ENCODE results near the gene ZFR. TPM values are rescaled to one million over a fixed set of nuclear protein-coding genes. Genes with fewer than 3 reads are reported as not detected.

The ZFR gene
- polyA plus RNA-seq, 3 donors from 2014 or later: 63.1 to 90.6 (median 66.2) TPM

DNA sequence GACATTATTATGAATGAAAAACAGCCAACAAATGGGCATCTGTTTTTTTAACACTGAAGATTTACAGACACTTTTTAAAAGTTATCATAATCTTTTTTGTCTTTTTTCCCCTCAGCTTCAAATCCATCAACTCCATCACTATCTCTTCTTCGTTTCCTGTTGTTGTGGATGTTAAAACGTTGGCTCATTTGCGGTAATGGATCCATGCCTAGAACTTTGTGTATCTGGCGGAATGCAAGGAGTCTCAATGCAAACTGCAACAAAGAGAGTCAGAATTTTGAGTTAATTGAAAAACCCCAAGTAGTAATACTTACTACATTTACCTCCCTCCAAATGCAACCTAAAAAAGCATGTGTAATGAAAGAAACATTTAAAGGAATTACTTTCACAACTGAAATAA lies 88.9 kb downstream of the ZFR start:
- no peak for DNase-seq
- no peaks in the 10 kb centered on the region for H3K9me3 Mint-ChIP-seq
- no peak overlapping the region for H3K4me3 Mint-ChIP-seq
- H3K4me1 Mint-ChIP-seq: no peaks in the 10 kb centered on the region
- H3K36me3 Mint-ChIP-seq: peaks cover 5 to 15% (median 8%) of the 10 kb centered on the region in 3 donors
- H3K27me3 Mint-ChIP-seq (ENCODE audit: low read depth in 3 of 3): peaks cover 0 to under 1% (median 0%) of the 10 kb centered on the region in 3 donors
- peak overlapping the region in 4 of 6 donors; percentile 46 to 62 (median 54) for H3K27ac Mint-ChIP-seq

DNA sequence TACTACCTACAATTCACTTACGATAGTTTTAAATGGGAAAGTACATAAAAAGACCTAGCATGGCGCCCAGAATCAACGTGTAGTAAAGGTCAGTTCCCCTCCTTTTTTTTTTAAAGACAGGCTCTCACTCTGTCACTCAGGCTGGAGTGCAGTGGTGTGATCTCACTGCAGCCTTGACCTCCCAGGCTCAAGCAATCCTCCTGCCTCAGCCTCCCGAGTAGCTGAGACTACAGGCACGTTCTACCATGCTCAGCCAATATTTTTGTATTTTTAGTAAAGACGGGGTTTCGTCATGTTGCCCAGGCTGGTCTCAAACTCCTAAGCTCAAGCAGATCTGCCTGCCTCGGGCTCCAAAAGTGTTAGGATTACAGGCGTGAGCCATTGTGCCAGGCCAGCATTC lies 91.1 kb downstream of the ZFR start:
- Mint-ChIP-seq H3K36me3 (peaks cover 5 to 9% (median 8%) of the 10 kb centered on the region in 3 donors), H3K4me1 (no peaks in the 10 kb centered on the region), H3K27ac (no peak overlapping the region), H3K27me3 (ENCODE audit: low read depth in 3 of 3) (peaks cover 0 to 2% (median 0%) of the 10 kb centered on the region in 3 donors), H3K9me3 (no peaks in the 10 kb centered on the region), H3K4me3 (no peak overlapping the region)
- no peak for DNase-seq

DNA sequence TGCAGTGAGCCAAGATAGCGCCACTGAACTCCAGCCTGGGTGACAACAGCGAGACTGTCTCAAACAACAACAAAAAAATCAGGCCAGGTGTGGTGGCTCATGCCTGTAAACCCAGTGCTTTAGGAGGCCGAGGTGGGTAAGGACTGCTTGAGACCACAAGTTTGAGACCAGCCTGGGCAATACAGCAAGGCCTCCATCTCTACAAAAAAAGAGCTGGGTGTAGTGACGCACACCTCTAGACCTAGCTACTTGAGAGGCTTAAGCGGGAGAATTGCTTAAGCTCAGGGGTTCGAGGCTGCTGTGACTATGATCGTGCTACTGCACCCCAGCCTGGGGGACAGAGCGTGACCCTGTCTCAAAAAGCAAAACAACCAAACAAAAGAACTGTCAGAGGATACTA lies 91.9 kb downstream of the ZFR start:
- no peaks in the 10 kb centered on the region for H3K4me1 Mint-ChIP-seq
- peaks cover 2 to 8% (median 6%) of the 10 kb centered on the region in 3 donors for H3K36me3 Mint-ChIP-seq
- no peak overlapping the region for H3K4me3 Mint-ChIP-seq
- no peaks in the 10 kb centered on the region for H3K9me3 Mint-ChIP-seq
- no peak for DNase-seq
- H3K27ac Mint-ChIP-seq: no peak overlapping the region
- H3K27me3 Mint-ChIP-seq (ENCODE audit: low read depth in 3 of 3): peaks cover 0 to 2% (median 0%) of the 10 kb centered on the region in 3 donors

DNA sequence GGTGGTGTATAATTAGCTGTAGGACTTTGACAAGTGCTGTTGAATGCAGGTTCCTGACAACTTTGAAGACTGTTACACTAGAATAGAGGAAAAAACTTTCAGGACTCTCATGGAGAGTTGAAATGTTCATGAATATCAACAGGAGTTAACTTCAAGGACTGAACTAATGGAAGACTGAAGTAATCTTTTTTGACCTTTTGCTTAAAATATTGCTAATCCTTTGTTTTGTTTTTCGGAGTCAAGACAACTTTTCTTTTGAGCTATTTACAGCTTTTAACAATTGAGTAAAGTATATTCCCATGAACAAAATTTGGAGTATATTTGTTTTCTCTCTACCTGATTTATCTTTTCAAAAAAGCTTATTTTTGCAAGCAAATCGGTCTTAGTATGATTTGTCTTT lies 97.7 kb downstream of the ZFR start:
- Mint-ChIP-seq H3K27ac (no peak overlapping the region), H3K4me3 (no peak overlapping the region), H3K27me3 (ENCODE audit: low read depth in 3 of 3) (peaks cover 0 to 2% (median 0%) of the 10 kb centered on the region in 3 donors), H3K36me3 (no peaks in the 10 kb centered on the region), H3K9me3 (no peaks in the 10 kb centered on the region), H3K4me1 (no peaks in the 10 kb centered on the region)
- DNase-seq: no peak

DNA sequence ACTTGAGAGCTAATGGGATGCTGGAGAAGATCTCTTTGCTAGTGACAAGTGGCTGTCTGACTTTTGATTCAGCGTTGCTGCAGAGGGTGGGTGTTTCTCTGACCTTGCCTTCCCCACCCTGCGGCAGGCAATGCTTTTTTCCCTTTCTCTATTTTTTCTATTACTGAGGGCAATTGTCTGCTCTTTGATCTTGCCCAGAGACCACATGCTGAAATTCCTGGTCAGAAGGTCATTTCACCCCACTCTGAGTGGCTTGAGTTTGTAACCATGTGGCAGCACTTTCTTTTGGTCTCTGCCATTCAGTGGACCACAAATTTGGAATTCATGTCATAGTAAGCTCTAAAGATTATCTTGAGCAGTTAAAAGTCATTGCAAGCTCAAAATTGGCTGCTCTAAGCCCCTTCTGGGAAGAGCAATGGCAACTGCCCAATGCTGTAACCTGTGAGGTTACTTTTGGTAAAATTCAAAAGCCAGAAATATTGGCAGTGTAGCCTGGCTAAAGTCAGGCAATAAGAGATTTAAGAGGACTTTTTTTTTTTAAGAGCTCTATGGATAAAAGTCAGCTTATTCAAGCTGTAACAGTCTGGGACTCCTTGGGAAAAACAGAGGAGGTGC lies 101.4 kb downstream of the ZFR start:
- no peak for DNase-seq
- no peaks in the 10 kb centered on the region for H3K27me3 Mint-ChIP-seq (ENCODE audit: low read depth in 3 of 3)
- peaks cover 5 to 19% (median 14%) of the 10 kb centered on the region in 6 donors for H3K9me3 Mint-ChIP-seq
- H3K4me1 Mint-ChIP-seq: no peaks in the 10 kb centered on the region
- H3K36me3 Mint-ChIP-seq: peaks cover 7 to 13% (median 13%) of the 10 kb centered on the region in 3 donors
- no peak overlapping the region for H3K4me3 Mint-ChIP-seq
- no peak overlapping the region for H3K27ac Mint-ChIP-seq

DNA sequence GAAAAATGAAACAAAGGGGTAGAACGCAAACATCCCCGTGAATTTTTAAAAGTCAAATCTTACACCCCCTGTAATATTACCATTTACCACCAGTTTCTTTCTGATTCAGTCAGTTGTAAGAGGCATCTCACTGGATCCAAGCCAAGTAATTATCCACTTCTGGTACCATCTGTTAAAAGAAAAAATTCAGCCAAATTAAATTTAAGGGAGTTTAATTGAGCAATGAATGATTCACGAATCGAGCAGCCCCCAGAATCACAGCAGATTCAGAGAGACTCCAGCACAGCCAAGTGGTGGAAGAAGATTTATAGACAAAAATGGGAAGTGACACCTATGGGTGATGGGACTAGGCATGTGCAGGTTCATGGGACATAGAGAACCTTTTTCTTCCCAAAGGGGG lies 101.9 kb downstream of the ZFR start:
- peaks cover 5 to 19% (median 14%) of the 10 kb centered on the region in 6 donors for H3K9me3 Mint-ChIP-seq
- no peak overlapping the region for H3K4me3 Mint-ChIP-seq
- H3K27me3 Mint-ChIP-seq (ENCODE audit: low read depth in 3 of 3): no peaks in the 10 kb centered on the region
- no peak for DNase-seq
- peak overlapping the region in 1 of 6 donors; percentile 19 for H3K27ac Mint-ChIP-seq
- H3K36me3 Mint-ChIP-seq: peaks cover 7 to 15% (median 13%) of the 10 kb centered on the region in 3 donors
- H3K4me1 Mint-ChIP-seq: no peaks in the 10 kb centered on the region

DNA sequence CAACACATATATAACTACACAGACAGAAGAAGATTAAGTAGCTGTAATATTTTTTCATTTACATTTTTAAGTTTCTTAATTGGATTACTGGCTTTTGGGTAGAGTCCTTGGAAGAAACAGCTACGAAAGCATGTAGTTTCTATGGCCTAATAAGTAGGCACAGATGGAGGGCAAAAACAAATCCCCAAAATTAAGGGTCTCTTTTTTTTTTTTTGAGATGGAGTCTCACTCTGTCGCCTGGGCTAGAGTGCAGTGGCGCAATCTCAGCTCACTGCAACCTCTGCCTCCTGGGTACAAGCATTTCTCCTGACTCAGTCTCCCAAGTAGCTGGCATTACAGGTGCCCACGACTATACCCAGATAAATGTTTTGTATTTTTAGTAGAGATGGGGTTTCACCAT lies 104.7 kb downstream of the ZFR start:
- no peaks in the 10 kb centered on the region for H3K4me1 Mint-ChIP-seq
- peaks cover 7 to 15% (median 13%) of the 10 kb centered on the region in 3 donors for H3K36me3 Mint-ChIP-seq
- no peak for DNase-seq
- no peak overlapping the region for H3K4me3 Mint-ChIP-seq
- no peaks in the 10 kb centered on the region for H3K27me3 Mint-ChIP-seq (ENCODE audit: low read depth in 3 of 3)
- no peak overlapping the region for H3K27ac Mint-ChIP-seq
- H3K9me3 Mint-ChIP-seq: peaks cover 5 to 19% (median 14%) of the 10 kb centered on the region in 6 donors

DNA sequence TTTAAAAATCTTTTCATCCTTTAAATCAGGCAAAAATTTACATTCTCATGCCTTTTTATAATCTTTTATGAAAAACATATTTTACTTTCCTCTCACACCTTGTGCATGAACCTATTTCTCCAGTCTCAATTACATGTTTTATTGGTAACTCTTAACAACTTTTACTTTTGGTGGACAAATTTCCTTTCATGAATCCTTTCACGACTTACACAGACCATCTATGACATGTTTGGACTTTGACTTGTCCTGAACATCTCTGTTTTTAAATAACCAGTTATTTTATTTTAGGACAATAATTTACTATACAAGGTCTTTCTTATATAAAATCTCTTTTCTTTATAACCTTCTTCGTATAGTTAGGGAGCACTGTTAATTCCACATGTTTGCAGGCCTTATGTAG lies 105.3 kb downstream of the ZFR start:
- H3K36me3 Mint-ChIP-seq: peaks cover 7 to 15% (median 13%) of the 10 kb centered on the region in 3 donors
- no peaks in the 10 kb centered on the region for H3K4me1 Mint-ChIP-seq
- no peak for DNase-seq
- H3K27ac Mint-ChIP-seq: no peak overlapping the region
- peaks cover 5 to 19% (median 14%) of the 10 kb centered on the region in 6 donors for H3K9me3 Mint-ChIP-seq
- no peak overlapping the region for H3K4me3 Mint-ChIP-seq
- H3K27me3 Mint-ChIP-seq (ENCODE audit: low read depth in 3 of 3): peaks cover 0 to 2% (median 0%) of the 10 kb centered on the region in 3 donors

DNA sequence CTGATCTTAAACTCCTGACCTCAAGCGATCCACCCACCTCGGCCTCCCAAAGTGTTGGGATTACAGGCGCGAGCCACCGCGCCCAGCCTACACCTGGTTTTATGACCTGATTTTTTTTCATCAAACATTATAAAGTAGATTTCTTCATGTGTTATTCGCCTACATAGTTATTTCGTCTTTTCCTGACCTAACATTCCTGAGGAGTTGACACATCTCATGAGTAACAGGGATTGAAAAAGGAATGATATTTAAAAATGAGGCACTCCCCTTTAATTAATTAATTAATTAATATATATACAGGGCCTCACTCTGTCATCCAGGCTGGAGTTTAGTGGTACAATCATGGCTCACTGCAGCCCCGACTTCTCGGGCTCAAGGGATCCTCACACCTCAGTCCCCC lies 111.6 kb downstream of the ZFR start:
- H3K27ac Mint-ChIP-seq: no peak overlapping the region

DNA sequence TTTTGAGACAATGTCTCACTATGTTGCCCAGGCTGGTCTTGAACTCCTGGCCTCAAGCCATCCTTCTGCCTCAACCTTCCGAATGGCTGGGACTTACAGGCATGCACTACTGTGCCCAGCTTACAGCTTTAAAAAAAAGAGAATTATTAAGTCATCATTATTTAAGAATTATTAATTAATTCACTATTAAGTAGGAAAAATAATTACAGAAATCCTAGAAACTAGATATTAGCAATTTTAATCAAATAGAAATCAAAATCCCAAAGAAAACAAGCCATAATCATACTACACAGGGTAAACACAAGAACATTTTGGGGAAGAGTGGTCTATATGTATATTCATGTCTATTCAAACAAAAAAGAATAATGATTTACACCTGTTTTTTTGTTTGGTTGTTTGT lies 112.2 kb downstream of the ZFR start:
- no peak for DNase-seq
- Mint-ChIP-seq H3K4me1 (peaks cover 2 to 5% of the 10 kb centered on the region in 2 donors), H3K9me3 (no peaks in the 10 kb centered on the region), H3K27ac (no peak overlapping the region), H3K27me3 (ENCODE audit: low read depth in 3 of 3) (peaks cover 0 to 2% (median 0%) of the 10 kb centered on the region in 3 donors), H3K4me3 (no peak overlapping the region), H3K36me3 (no peaks in the 10 kb centered on the region)

More for the DNA sequence above, 111.6 kb downstream of the ZFR start:
- peaks cover 0 to 2% (median 0%) of the 10 kb centered on the region in 3 donors for H3K27me3 Mint-ChIP-seq (ENCODE audit: low read depth in 3 of 3)
- no peak for DNase-seq
- peaks cover 0 to under 1% (median 0%) of the 10 kb centered on the region in 3 donors for H3K36me3 Mint-ChIP-seq
- H3K4me3 Mint-ChIP-seq: no peak overlapping the region
- peaks cover 2 to 5% of the 10 kb centered on the region in 2 donors for H3K4me1 Mint-ChIP-seq
- H3K9me3 Mint-ChIP-seq: no peaks in the 10 kb centered on the region

DNA sequence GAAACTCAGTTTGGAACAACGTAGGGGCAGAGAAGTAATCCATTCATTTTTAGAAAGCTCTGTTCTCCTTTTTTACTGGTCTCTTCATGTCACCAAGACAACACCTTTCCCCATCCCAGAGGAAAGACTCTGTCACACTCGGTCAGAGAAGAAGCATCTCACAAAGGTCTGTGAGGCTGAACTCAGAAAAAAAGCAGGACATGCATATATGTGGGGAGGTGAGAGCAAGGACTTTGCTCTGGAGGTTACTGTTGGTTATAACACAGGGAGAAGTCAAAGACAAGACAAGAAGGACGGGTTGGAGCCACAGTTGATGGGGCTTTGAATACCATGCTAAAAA lies 112.6 kb downstream of the ZFR start:
- no peak for DNase-seq
- Mint-ChIP-seq H3K36me3 (no peaks in the 10 kb centered on the region), H3K4me1 (peaks cover 2 to 5% of the 10 kb centered on the region in 2 donors), H3K27me3 (ENCODE audit: low read depth in 3 of 3) (peaks cover 0 to 2% (median 0%) of the 10 kb centered on the region in 3 donors), H3K27ac (no peak overlapping the region), H3K4me3 (no peak overlapping the region), H3K9me3 (no peaks in the 10 kb centered on the region)

DNA sequence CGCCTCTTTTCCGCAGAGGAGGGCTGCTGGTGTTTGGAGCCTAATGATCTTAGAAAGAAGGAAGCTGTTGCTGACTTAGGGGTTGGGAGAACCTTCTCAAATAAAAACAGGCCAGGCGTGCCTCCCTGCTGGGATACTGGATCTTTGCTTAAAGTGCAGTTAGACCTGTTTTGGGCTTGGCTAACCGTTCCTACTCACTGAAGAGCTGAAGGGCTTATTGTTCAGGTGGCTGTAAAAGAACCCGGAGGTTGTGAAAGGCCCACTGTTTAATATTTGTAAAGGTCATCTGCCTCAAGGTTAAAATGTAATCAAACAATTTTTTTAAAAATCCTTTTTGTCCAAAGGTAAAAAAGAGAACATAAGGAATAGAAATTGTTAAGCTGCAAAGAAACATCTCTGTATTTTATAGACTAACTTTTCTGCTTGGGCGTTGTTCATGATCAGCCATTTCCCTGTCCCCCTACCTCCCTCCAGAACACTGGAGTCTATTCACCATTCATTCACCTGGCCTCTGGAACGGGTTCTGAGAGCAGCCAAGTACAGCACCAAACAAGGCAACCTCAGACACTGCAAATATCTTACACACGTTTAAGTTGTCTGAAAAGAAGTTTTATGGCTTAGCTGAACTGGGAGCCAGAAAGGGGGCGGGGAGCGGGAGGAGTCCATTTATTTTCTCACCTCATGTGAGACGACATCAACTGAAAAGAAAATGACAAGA lies 113.2 kb downstream of the ZFR start:
- H3K4me3 Mint-ChIP-seq: no peak overlapping the region
- H3K27me3 Mint-ChIP-seq (ENCODE audit: low read depth in 3 of 3): peaks cover 0 to 2% (median 0%) of the 10 kb centered on the region in 3 donors
- DNase-seq: no peak
- H3K36me3 Mint-ChIP-seq: no peaks in the 10 kb centered on the region
- peaks cover 2 to 5% of the 10 kb centered on the region in 2 donors for H3K4me1 Mint-ChIP-seq
- H3K27ac Mint-ChIP-seq: no peak overlapping the region
- H3K9me3 Mint-ChIP-seq: no peaks in the 10 kb centered on the region

DNA sequence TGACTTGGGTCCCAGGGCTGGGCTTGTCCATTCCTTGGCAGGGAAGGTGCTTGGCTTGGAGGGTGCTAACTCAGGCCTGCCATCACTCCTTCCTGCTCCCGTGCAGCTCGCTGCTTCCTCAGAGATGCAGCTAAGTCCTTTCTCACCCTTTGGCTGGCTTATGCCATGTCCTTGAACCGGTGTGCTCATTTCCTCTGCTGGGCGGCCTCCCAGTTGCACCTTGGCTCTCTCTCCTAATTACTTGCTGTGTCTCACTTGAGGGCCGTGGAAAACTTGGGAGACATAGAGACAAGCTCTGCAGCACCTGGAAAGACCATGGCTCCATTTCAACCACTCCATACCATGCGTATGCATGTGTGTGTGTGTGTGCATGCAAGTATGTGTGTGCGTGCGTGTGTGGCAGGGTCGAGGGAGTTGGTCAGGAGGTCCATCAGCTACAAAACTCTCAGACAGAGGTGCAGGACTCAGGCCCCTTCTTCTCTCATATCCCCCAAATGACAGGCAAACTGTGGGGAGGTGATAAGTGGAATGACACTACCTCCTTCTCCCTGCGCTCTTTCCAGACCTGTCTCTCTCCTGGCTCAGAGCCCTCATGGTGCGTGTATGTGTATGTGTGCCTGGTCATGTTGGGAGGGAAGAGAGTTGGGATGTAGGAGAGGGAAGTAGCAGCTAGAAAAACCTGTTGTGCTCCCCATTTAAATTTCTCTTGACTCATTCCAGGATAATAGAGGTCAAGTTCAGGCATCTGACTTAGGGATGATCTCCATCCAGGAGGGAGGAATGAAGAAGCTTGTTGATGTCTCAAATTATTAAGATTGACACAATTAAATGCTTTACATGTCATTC lies 114.2 kb downstream of the ZFR start:
- Mint-ChIP-seq H3K4me3 (no peak overlapping the region), H3K9me3 (no peaks in the 10 kb centered on the region), H3K27ac (no peak overlapping the region), H3K4me1 (peaks cover 2 to 5% of the 10 kb centered on the region in 2 donors), H3K36me3 (no peaks in the 10 kb centered on the region), H3K27me3 (ENCODE audit: low read depth in 3 of 3) (peaks cover 0 to 2% (median 0%) of the 10 kb centered on the region in 3 donors)
- no peak for DNase-seq

DNA sequence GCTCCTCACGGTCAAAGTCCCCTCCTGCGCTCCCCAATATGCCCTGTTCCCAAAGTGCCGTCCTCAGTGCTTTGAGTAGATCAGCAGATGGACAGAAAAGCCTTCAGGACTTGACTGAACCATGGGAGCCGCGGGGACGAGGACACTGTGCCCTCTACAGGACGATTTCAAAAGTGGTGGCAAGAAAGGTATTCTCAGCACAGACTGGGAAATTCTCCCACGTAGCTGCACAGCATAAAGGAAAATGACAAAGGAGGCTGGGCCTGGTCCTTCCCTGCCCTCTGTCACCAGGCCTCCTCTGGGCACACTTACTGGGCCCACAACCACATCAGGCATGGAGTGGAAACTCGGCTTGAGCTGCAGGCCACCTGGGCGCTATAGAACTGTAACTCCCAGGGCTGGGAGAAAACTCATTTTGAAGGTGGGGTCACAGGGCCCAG lies 115.1 kb downstream of the ZFR start:
- Mint-ChIP-seq H3K27me3 (ENCODE audit: low read depth in 3 of 3) (peaks cover 0 to 2% (median 0%) of the 10 kb centered on the region in 3 donors), H3K36me3 (no peaks in the 10 kb centered on the region), H3K9me3 (no peaks in the 10 kb centered on the region), H3K27ac (peak overlapping the region in 2 of 6 donors; percentile 0 to 76), H3K4me1 (peaks cover 2 to 5% of the 10 kb centered on the region in 2 donors), H3K4me3 (no peak overlapping the region)
- peak; percentile 47 to 65 (median 57) for DNase-seq

All from immature natural killer cell (primary cell).